Neuron (in vitro differentiated cells): ENCODE measurements around the gene PROSER3.

Source experiments
- H2AFZ ChIP-seq: one replicate; pipeline ENCODE4 v1.6.1; 2013; ENCODE audit warnings: low read depth, mild to moderate bottlenecking, inconsistent platforms, low read length, moderate library complexity
- H3K27me3 ChIP-seq: one replicate; pipeline ENCODE4 v1.6.1; 2013; ENCODE audit warnings: low read length; ENCODE audit not compliant: insufficient read depth
- H3K36me3 ChIP-seq: one replicate; pipeline ENCODE4 v1.6.1; 2013; ENCODE audit warnings: low read length; ENCODE audit not compliant: insufficient read depth
- H3K4me1 ChIP-seq: one replicate; pipeline ENCODE4 v1.6.1; 2013; ENCODE audit warnings: low read length; ENCODE audit not compliant: insufficient read depth
- H3K4me3 ChIP-seq: 2 replicates; pipeline ENCODE4 v1.5.1; 2013; ENCODE audit warnings: mild to moderate bottlenecking, low read length, moderate library complexity
- H3K9me3 ChIP-seq: one replicate; pipeline ENCODE4 v1.6.1; 2013; ENCODE audit warnings: low read length

PROSER3 gene

GRCh38 chr19:35757749-35758608, at the start of gene PROSER3:
Gene PROSER3 (plus strand): TSS chr19:35758176. CDS start chr19:35758216, 40 bp downstream.
- H3K27me3 ChIP-seq, result no peaks in the 10 kb centered on the region
- H3K36me3 ChIP-seq, result peaks cover 34% of the 10 kb centered on the region
- no peaks in the 10 kb centered on the region for H3K9me3 ChIP-seq
- H3K4me1 ChIP-seq, result peaks cover 11% of the 10 kb centered on the region
- peak within 1 kb of the TSS; percentile 95 for H3K4me3 ChIP-seq
- peak within 1 kb of the TSS; percentile 87 for H2AFZ ChIP-seq

GRCh38 chr19:35708391-35708790, 49.6 kb upstream of the PROSER3 start:
- Histone ChIP-seq H3K9me3 (no peaks in the 10 kb centered on the region), H3K4me1 (no peaks in the 10 kb centered on the region), H3K4me3 (no peak overlapping the region), H2AFZ (no peak overlapping the region), H3K36me3 (no peaks in the 10 kb centered on the region), H3K27me3 (no peaks in the 10 kb centered on the region)

DNA sequence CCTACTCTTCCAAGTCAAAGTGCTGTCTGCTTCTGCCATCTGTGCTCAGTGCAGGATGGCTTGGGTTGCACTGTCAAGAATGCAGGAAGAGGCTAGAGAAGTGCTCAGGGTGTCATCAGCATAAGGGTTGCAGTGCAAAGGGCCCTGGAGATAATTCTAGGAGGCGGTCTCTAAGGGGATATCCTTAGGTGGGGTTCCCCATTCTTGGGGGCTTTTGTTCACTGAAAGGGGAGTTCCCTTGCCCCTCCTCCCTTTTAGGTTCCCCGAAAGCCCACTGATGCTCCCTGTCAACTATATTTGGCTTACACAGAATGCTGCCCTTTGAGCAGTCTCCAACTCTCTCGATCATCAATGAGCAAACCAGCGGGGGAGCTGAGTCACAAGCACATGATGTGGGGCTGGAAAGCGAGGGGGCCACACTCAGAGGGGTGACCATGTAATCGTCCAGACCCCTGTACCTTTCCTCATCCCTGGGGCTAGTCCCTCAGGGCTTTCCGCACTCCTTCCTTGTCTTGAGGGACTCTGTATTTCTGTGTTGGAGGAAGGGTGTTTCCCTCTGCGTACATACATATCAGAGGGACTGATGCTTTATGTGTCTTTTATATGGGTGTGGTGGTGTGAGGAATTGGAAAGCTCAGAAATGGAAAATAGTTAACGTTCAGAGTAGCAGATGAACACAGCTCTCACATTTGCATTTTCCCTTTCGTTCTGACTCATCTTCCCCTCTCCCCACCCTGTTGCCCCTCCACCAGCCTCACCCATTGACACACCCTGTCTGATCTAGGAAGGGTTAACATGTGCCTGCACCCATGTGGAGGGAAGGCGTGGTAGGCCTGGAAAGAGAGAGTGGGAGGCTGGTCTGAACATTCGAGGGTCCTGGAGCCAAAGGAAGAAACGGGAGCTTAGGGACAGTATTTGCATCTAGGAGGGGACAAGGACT, 46.9 kb upstream of the PROSER3 start:
- no peaks in the 10 kb centered on the region for H3K36me3 ChIP-seq
- H3K9me3 ChIP-seq, result no peaks in the 10 kb centered on the region
- H2AFZ ChIP-seq, result no peak overlapping the region
- H3K27me3 ChIP-seq, result no peaks in the 10 kb centered on the region
- H3K4me1 ChIP-seq, result peaks cover 5% of the 10 kb centered on the region
- H3K4me3 ChIP-seq, result no peak overlapping the region

GRCh38 chr19:35712567-35713505, 45.1 kb upstream of the PROSER3 start:
- Histone ChIP-seq H3K36me3 (no peaks in the 10 kb centered on the region), H3K9me3 (no peaks in the 10 kb centered on the region), H3K27me3 (no peaks in the 10 kb centered on the region), H3K4me3 (no peak overlapping the region), H2AFZ (no peak overlapping the region), H3K4me1 (peaks cover 7% of the 10 kb centered on the region)

DNA sequence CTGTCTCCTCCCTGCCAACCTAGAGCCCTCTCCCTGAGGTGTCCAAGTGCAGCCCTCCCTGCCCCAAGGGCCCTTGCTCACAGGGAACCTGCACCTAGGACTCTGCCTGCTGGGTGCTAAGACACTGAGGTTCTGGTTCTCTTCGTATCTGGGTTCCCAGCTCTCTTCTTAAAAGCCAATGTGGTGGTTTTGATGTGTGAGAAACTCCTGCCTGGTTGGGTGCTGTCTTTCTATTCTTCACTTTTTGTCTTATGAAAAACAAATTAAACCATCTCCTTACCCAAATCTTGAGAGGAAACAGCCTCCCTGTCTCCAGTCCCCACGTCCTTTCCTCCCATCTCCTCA, 44.5 kb upstream of the PROSER3 start:
- Histone ChIP-seq H3K9me3 (no peaks in the 10 kb centered on the region), H3K4me1 (peaks cover 8% of the 10 kb centered on the region), H3K27me3 (no peaks in the 10 kb centered on the region), H3K36me3 (no peaks in the 10 kb centered on the region), H2AFZ (no peak overlapping the region), H3K4me3 (no peak overlapping the region)

DNA sequence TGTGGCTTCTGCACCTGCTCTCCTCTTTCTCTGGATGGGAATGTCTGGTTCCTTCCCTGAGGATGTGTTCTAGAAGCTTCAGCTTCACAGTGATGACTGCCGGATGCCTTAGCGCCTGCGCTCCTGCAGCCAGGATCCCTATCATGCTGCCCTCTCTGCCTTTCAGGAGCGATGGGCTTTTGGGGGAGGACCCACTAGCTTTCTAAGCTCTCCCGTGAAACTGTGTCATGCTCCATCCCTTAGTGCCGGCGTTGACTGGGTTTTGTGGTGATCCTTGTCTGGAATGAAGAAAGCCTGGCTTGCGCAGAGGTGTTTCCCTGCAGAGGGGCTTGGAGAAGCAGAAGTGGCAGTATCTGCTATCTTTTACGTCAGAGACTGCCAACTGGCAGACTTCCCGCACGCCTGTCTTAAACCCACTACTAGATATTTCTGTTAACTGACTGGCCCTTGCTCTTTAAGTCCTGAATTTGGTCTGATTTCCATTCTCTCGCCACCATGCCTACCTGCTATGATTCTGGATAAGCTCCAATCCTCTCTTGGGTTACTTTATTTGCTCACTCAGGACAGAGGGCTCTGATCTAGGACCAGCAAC, 44.0 kb upstream of the PROSER3 start:
- Histone ChIP-seq H3K36me3 (no peaks in the 10 kb centered on the region), H3K4me1 (peaks cover 14% of the 10 kb centered on the region), H3K9me3 (no peaks in the 10 kb centered on the region), H3K4me3 (no peak overlapping the region), H3K27me3 (no peaks in the 10 kb centered on the region), H2AFZ (no peak overlapping the region)

DNA sequence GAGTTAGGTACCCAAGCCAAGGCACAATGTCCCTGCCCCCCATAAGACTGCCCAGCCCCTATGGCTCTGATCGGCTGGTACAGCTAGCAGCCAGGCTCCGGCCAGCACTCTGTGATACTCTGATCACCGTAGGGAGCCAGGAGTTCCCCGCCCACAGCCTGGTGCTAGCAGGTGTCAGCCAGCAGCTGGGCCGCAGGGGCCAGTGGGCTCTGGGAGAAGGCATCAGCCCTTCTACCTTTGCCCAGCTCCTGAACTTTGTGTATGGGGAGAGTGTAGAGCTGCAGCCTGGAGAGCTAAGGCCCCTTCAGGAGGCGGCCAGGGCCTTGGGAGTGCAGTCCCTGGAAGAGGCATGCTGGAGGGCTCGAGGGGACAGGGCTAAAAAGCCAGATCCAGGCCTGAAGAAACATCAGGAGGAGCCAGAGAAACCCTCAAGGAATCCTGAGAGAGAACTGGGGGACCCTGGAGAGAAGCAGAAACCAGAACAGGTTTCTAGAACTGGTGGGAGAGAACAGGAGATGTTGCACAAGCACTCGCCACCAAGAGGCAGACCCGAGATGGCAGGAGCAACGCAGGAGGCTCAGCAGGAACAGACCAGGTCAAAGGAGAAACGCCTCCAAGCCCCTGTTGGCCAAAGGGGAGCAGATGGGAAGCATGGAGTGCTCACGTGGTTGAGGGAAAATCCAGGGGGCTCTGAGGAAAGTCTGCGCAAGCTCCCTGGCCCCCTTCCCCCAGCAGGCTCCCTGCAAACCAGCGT, 43.2 kb upstream of the PROSER3 start:
- Histone ChIP-seq H2AFZ (no peak overlapping the region), H3K4me3 (no peak overlapping the region)

DNA sequence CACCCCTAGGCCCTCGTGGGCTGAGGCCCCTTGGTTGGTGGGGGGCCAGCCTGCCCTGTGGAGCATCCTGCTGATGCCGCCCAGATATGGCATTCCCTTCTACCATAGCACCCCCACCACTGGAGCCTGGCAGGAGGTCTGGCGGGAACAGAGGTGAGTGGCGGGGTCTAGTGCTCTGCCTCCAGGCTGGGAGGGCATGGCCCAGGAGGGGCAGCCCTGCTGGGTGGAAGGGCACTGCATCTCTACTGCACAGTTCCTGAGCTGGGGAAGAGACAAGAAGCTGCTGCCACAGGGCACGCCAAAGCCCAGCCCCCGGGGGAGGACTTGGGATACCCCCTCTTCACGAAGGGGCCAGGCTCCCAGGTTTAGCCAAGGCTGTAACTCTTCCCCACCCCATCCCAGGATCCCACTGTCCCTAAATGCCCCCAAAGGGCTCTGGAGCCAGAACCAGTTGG, 42.6 kb upstream of the PROSER3 start:
- Histone ChIP-seq H3K4me1 (peaks cover 19% of the 10 kb centered on the region), H3K36me3 (peaks cover 6% of the 10 kb centered on the region), H2AFZ (no peak overlapping the region), H3K27me3 (no peaks in the 10 kb centered on the region), H3K9me3 (no peaks in the 10 kb centered on the region), H3K4me3 (peak overlapping the region; percentile 58)

More for the DNA sequence above, 43.2 kb upstream of the PROSER3 start:
- Histone ChIP-seq H3K27me3 (no peaks in the 10 kb centered on the region), H3K4me1 (peaks cover 19% of the 10 kb centered on the region), H3K9me3 (no peaks in the 10 kb centered on the region), H3K36me3 (peaks cover under 1% of the 10 kb centered on the region)

DNA sequence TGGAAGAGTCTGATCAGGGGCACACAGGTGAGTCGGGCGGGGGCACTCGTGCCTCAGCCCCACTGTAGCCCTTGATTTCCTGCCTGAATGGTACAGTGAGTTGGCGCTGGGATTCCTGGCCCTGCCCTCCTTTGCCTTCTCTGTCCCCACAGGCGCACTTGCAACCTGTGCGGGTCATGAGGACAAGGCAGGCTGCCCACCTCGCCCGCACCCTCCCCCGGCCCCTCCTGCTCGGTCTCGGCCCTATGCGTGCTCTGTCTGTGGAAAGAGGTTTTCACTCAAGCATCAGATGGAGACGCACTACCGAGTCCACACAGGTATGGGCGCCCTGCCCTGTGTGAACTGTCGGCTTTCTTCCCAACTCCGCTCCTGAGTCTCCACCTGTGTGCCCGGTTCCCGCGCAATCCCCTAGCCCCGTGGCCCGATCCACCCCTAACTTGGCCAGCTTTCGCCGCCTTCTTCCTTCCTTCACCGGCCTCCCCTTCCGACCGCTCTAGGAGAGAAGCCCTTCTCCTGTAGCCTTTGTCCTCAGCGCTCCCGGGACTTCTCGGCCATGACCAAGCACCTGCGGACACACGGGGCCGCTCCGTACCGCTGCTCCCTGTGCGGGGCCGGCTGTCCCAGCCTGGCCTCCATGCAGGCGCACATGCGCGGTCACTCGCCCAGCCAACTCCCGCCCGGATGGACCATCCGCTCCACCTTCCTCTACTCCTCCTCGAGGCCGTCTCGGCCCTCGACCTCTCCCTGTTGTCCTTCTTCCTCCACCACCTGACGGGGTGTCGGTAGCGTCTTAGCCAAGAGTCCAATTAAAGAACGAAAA, 41.8 kb upstream of the PROSER3 start:
- no peaks in the 10 kb centered on the region for H3K27me3 ChIP-seq
- H2AFZ ChIP-seq, result peak overlapping the region; percentile 96
- H3K4me1 ChIP-seq, result peaks cover 19% of the 10 kb centered on the region
- H3K36me3 ChIP-seq, result peaks cover 12% of the 10 kb centered on the region
- no peaks in the 10 kb centered on the region for H3K9me3 ChIP-seq
- peak overlapping the region; percentile 58 for H3K4me3 ChIP-seq

DNA sequence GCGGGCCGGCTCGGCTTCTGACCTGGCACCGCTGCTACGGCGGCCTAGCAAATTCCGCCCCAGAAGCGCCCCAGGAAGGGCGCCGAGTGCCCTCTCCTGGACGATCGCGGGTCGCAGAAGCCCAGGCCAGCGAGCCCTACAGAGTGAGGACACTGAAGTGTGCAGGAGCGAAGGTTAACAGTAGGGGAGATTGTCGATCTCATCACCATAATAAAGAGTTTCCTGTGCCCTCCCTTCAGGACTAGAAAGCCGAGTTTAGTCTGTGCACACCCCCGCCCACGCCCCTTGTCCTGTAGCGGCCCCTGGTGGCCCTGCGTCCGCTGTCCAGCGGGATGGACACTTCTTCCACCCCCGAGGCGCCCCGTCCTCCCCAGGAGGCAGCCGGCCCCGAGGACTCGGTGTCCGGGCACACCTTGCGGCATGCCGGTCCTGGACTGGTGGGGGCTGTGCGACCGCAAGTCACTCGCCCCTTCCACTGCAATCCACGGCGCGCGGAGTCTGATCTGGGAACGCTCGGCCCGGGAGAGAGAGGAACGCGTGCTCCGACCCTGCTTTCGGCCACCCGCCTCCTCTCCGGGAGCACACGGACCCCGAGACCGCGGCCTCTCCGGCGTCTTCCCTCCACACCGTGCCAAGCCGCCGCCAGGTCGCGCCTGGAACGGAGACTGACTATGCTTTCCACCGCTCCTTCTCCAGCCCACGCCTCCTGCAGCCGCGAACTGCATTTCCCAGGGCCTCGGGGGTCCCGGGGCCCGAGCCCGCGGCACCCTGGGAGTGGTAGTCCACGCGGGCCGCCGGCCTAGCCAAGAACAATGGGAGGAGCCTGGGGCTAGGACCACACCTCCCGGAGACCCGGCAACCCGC, 40.9 kb upstream of the PROSER3 start:
- H2AFZ ChIP-seq, result peak overlapping the region; percentile 96
- no peaks in the 10 kb centered on the region for H3K27me3 ChIP-seq
- no peaks in the 10 kb centered on the region for H3K9me3 ChIP-seq
- peaks cover 19% of the 10 kb centered on the region for H3K4me1 ChIP-seq
- peaks cover 18% of the 10 kb centered on the region for H3K36me3 ChIP-seq
- H3K4me3 ChIP-seq, result peak overlapping the region; percentile 58
